Activated CD8-positive, alpha-beta T cell treated with anti-CD3 and anti-CD28 coated beads for 36 hours (primary cell): ENCODE results near the gene GSK3B. TPM values are rescaled to one million over a fixed set of nuclear protein-coding genes. Genes with fewer than 3 reads are reported as not detected.

ENCODE experiments used
- ATAC-seq: fragments of 200-7000 bp; cut with Tn5 transposase; one replicate; pipeline ENCODE4 v1.10.0; 2021; ENCODE audit warnings: mild to moderate bottlenecking, moderate library complexity
- CTCF ChIA-PET: fragments of 350-600 bp; sonication (Branson Sonifier 250); formaldehyde crosslinking; loops from one replicate; lab custom pipeline; 2021; ENCODE audit warnings: antibody characterized with exemption; lab: Charles Lee
- POLR2A ChIA-PET: fragments of 350-600 bp; sonication (Branson Sonifier 250); formaldehyde crosslinking; loops from one replicate; lab custom pipeline; 2021; ENCODE audit warnings: antibody characterized with exemption; lab: Charles Lee
- DNase-seq: peaks from one replicate; pipeline ENCODE4 v3.0.0-alpha.2; 2020
- H3K27ac Mint-ChIP-seq: one replicate; pipeline ENCODE4 v1.8.0; 2021; ENCODE audit warnings: mild to moderate bottlenecking, mixed read lengths
- H3K27me3 Mint-ChIP-seq: one replicate; pipeline ENCODE4 v1.8.0; 2021; ENCODE audit warnings: mixed read lengths
- H3K36me3 Mint-ChIP-seq: one replicate; pipeline ENCODE4 v1.8.0; 2021; ENCODE audit warnings: low read depth, mixed read lengths
- H3K4me1 Mint-ChIP-seq: one replicate; pipeline ENCODE4 v1.8.0; 2021; ENCODE audit warnings: low read depth, mixed read lengths
- H3K4me3 Mint-ChIP-seq: one replicate; pipeline ENCODE4 v1.8.0; 2021; ENCODE audit warnings: mild to moderate bottlenecking, moderate library complexity, mixed read lengths
- H3K9me3 Mint-ChIP-seq: one replicate; pipeline ENCODE4 v1.8.0; 2021; ENCODE audit warnings: mixed read lengths
- intact Hi-C: fragments of 100-400 bp; cut with micrococcal nuclease; formaldehyde crosslinking; loops from one replicate; pipeline ENCODE4 v1.10.0; 2022
- total RNA-seq, 2 experiments: library from RNA; stranded (reverse); gene quantifications; one replicate each; pipeline ENCODE4 v1.2.3, GENCODE V29; 2021
- TF ChIP-seq, protein P1 (sequence below): fragments of 200-600 bp; IDR thresholded peaks from one replicate; pipeline ENCODE4 v1.8.0; 2022; ENCODE audit warnings: antibody characterized with exemption, mild to moderate bottlenecking

GSK3B gene
- total RNA-seq, 2 experiments from 2014 or later = 29.0 to 32.1 TPM

DNA sequence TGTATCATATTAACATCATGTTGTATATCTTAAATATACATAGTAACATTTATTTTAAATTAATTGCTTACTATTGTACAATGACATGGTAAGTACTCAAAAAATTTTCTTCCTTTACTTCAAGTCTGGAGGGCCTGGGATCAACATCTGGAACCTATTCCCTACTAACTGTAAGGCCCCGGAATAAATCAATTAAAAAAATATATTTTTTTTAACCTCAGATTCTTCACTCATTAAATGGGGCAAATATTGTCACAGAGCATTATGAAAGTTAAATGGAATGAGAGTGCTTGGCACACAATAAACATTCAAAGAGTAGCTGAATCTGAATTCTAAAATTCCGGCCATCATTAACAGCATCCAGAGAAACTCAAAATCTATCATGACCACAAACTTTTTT lies 16.5 kb downstream of the GSK3B start:
- DNase-seq = no peak
- peaks cover 69% of the 10 kb centered on the region for H3K4me1 Mint-ChIP-seq
- ATAC-seq = no peak
- no peaks in the 10 kb centered on the region for H3K27me3 Mint-ChIP-seq
- H3K9me3 Mint-ChIP-seq = peaks cover 7% of the 10 kb centered on the region
- H3K36me3 Mint-ChIP-seq = peaks cover 44% of the 10 kb centered on the region
- intact Hi-C loops = no loop called here
- no peak overlapping the region for H3K4me3 Mint-ChIP-seq
- CTCF ChIA-PET = interaction anchor here (0.7 kb wide), 1 partner anchor 129 kb away, joined by 3 read pairs; no protein-coding TSS in a partner anchor
- TF ChIP-seq, protein P1, sequence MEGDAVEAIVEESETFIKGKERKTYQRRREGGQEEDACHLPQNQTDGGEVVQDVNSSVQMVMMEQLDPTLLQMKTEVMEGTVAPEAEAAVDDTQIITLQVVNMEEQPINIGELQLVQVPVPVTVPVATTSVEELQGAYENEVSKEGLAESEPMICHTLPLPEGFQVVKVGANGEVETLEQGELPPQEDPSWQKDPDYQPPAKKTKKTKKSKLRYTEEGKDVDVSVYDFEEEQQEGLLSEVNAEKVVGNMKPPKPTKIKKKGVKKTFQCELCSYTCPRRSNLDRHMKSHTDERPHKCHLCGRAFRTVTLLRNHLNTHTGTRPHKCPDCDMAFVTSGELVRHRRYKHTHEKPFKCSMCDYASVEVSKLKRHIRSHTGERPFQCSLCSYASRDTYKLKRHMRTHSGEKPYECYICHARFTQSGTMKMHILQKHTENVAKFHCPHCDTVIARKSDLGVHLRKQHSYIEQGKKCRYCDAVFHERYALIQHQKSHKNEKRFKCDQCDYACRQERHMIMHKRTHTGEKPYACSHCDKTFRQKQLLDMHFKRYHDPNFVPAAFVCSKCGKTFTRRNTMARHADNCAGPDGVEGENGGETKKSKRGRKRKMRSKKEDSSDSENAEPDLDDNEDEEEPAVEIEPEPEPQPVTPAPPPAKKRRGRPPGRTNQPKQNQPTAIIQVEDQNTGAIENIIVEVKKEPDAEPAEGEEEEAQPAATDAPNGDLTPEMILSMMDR = no peak
- no peak overlapping the region for H3K27ac Mint-ChIP-seq
- POLR2A ChIA-PET = no interaction called here

DNA sequence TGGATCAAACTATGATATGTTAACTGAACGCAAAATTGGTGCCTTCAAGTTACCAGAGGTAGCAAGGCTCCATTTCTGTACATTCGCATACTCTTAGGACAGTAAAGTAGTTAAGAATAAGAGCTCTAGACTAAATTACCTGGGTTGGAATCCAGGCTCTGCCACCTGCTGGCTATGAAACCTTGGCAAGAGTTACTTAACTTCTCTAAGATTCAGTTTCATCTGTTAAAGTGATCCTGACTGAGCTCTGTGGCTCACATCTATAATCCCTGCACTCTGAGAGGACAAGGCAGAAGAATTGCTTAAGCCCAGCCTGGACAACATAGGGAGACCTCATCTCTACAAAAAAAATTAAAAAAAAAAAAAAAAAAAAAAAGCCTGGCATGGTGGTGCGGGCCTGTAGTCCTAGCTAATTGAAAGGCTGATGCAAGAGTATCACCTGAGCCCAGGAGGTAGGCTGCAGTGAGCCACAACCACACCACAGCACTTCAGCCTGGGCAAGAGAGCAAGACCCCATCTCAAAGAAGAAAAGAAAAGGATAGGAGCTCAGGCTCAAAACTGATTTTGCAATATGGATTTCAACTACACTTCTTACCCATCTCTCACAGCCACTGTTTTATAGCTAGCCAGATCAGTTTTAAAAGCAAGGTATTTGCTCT lies 21.3 kb downstream of the GSK3B start:
- Mint-ChIP-seq H3K4me1 (peaks cover 49% of the 10 kb centered on the region), H3K9me3 (peaks cover 6% of the 10 kb centered on the region), H3K36me3 (peaks cover 29% of the 10 kb centered on the region), H3K27ac (no peak overlapping the region), H3K27me3 (no peaks in the 10 kb centered on the region), H3K4me3 (no peak overlapping the region)
- CTCF ChIA-PET = interaction anchor here (1.2 to 1.7 kb wide), 2 partner anchors 10 to 181 kb away, joined by 6 to 7 read pairs; no protein-coding TSS in a partner anchor
- TF ChIP-seq, protein P1 = no peak
- POLR2A ChIA-PET = interaction anchor here (1.1 kb wide), 1 partner anchor 91 kb away, joined by 3 read pairs; no protein-coding TSS in a partner anchor
- intact Hi-C loops = no loop called here
- ATAC-seq (no peak), DNase-seq (no peak)

DNA sequence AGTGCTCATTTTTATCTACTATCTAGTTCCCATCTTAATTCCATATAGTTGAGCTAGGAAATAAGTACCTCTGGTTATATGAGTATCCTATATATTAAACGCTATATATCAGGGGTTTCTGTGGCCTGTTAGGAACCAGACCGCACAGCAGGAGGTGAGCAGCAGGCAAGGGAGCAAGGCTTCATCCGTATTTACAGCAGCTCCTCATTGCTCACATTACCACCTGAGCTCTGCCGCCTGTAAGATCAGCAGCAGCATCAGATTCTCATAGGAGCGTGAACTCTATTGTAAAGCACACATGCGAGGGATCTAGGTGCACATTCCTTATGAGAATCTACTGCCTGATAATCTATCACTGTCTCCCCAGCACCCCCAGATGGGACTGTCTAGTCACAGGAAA lies 23.0 kb downstream of the GSK3B start:
- peaks cover 27% of the 10 kb centered on the region for H3K36me3 Mint-ChIP-seq
- H3K27ac Mint-ChIP-seq = no peak overlapping the region
- peaks cover 47% of the 10 kb centered on the region for H3K4me1 Mint-ChIP-seq
- TF ChIP-seq, protein P1 = no peak
- H3K9me3 Mint-ChIP-seq = peaks cover 4% of the 10 kb centered on the region
- no peak overlapping the region for H3K4me3 Mint-ChIP-seq
- intact Hi-C loops = no loop called here
- ATAC-seq = no peak
- ChIA-PET CTCF (interaction anchor here (1.2 kb wide), 1 partner anchor 14 kb away, joined by 4 read pairs; no protein-coding TSS in a partner anchor), POLR2A (no interaction called here)
- no peaks in the 10 kb centered on the region for H3K27me3 Mint-ChIP-seq
- DNase-seq = no peak

DNA sequence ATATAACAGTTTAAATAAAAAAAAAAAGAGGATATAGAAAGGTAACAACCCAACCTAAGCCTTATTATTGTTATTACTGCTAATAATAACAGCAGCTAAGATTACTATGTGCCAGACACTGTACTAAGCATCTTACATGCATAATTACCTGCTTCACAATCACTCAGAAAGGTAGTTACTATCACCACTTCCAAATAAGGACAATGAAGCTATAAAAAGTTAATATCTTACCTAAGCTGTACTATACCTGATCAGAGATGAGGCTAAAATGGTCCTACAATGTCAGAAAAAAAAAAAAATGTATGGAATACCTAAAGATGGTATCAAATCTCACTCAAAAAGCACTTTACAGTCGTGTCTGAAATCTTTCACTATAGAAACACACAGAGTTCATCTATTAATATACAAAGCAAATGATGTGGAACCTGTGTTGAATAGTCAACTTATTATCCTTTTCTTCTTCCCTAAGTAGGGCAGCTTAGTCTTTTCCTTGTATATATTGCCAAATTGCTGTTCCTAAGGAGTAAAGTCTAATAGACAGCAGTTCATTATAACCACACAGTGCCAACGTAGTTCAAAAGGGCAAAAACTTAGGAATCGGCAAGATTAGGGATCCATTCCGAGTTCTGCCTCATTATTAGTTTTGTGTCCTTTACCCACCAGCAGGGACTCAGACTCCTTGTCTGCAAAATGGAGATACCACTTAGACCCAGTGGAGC lies 23.8 kb downstream of the GSK3B start:
- no peak for ATAC-seq
- Mint-ChIP-seq H3K4me3 (no peak overlapping the region), H3K4me1 (peaks cover 39% of the 10 kb centered on the region), H3K36me3 (peaks cover 27% of the 10 kb centered on the region), H3K27ac (no peak overlapping the region), H3K9me3 (no peaks in the 10 kb centered on the region), H3K27me3 (no peaks in the 10 kb centered on the region)
- intact Hi-C loops = no loop called here
- ChIA-PET POLR2A (interaction anchor here (0.6 kb wide), 2 partner anchors 159 to 162 kb away, joined by 3 read pairs; no protein-coding TSS in a partner anchor), CTCF (interaction anchor here (1.2 kb wide), 1 partner anchor 13 kb away, joined by 4 read pairs; no protein-coding TSS in a partner anchor)
- TF ChIP-seq, protein P1 = no peak
- no peak for DNase-seq
